Stimulated activated CD4-positive, alpha-beta T cell treated with anti-CD3 and anti-CD28 coated beads, Interleukin-1b, Interleukin-23, amount 100 ng/mL, for 1 hour (primary cell): Measurements from ENCODE around the gene FOXN3.
A peak's percentile ranks its signal among the peaks of the same experiment; 100 is the strongest.

Experiments used
- DNase-seq, 2 donors: peaks; one replicate each; pipeline ENCODE4 v3.0.0-alpha.2; 2020; ENCODE audit warnings: low read depth in 2 of 2

The FOXN3 gene, protein sequence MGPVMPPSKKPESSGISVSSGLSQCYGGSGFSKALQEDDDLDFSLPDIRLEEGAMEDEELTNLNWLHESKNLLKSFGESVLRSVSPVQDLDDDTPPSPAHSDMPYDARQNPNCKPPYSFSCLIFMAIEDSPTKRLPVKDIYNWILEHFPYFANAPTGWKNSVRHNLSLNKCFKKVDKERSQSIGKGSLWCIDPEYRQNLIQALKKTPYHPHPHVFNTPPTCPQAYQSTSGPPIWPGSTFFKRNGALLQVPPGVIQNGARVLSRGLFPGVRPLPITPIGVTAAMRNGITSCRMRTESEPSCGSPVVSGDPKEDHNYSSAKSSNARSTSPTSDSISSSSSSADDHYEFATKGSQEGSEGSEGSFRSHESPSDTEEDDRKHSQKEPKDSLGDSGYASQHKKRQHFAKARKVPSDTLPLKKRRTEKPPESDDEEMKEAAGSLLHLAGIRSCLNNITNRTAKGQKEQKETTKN

DNA sequence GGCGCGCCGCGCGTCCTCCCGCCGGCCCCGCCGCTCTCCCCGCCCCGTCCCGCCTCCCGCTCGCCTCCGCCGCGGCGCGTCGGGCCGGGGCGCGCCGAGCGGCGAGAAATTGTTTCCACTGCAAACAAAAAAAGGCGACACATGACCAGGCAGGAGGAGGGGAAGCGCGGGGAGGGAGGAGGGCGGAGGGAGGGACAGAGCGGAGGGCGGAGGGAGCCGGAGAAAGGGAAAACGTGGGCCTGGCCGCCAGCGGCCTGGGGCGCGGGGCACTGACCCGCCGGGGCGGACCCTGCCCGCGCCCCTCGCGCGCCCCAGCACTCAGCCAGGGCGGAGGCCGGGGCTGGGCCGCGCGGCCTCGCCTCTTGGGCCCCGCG lies at the start of gene FOXN3:
TSS of gene FOXN3 (minus strand) at position 143 of the 374 bp plus-strand sequence. CDS start 4,757 bp downstream, outside the sequence.
- peak; percentile 66 to 75 for DNase-seq

DNA sequence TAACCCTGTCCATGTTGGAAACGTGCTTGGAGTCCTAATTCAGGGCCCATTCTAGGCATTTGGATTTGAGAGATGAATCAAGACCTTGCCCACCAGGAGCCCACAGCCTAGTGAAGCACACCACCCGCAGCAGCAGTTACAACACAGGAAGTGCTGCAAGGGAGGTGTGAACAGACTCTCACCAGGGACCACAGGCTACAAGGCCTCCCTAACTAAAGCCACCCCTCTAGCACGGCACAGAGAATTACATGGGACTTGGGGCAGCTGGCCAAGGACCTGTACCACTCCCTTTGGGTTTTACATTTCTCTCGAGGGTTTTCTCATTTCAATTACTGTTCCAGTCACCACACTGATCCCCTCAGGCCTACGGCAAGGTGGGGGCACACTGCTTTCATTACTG lies 49.5 kb upstream of the FOXN3 start:
- no peak for DNase-seq

DNA sequence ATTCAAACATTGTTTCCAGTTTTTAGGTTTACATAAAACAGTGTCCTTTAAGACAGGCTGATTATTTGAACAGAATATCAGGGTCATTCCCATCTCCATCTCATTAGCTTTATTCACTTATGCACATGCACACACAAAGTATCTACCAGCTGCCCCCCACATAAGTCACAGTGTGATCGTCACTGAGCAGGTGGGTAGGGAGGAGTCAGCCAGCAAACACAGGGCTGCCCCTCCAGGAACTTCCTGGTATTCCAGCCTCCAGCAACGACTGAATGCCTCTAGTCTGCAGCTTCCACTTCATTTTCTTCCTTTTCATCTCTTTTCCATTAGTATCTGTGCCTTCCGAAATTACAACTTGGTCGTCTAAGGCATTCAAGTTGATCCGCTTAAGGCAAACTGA lies 48.8 kb upstream of the FOXN3 start:
- DNase-seq = no peak

DNA sequence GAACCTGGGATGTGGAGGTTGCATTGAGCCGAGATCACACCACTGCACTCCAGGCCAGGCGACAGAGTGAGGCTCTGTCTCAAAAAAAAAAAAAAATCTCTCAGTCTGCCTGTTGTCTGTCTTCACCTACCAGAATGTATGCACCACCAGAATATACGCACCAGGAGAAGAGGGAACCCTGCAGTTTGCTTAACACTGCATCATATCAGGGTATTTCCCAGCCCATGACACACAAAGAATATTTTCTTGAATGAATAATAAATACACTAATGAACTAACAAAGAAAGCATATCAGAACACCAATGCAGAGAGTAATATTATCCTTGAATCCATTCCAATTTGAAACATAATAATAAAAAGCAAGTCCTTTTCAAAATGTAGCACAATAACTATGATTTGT lies 44.2 kb upstream of the FOXN3 start:
- no peak for DNase-seq

DNA sequence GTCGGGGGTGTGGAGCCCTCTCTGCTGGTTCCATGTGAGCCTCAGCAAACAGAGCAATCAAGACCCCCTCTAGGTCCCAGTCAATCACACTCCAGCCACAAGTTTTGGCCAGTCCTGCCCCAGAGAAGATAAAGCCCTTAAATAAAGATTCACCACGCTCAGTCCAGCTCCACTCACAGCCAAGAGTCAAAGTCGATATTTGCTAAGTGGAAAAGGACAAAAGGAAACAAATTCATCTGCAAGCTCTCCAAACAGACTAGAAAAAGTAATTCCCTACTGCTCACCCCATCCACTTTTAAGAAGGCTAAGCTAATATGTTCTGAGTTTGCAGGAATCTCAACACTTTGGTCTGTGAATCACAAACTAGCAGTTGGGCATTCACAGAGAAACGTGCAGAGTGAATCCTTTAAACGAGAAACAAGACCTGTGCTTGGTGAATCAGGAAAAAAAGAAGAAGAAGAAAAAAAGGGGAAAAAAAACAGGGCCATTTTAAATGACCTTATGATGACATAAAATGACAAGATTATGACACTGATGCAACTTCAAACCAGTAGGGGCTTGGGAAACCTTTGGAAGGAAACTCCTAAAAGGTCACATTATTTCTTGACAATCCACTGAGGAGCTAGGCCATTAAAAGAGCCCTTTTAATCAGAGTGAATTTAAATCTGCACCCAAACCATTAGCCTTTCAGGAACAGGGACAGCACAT lies 41.8 kb upstream of the FOXN3 start:
- no peak for DNase-seq

DNA sequence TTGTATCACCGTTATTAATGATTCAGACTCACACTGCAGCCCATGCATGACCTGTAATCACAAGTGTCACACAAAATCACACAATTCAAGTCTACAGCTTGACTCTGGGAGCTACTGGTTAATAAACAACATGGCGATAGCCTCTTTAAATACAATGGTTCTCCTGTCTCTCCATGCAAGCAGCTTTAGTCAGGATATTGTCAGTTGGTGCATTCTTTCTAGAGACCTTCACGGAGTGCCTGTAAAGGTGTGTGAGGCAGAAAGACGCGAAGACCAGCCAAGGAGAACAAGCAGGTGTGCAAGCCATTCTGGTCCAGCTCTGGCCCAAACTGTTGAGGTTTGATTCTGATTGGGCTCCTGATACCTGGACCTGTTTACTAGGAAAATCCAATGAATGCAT lies 40.0 kb upstream of the FOXN3 start:
- DNase-seq = no peak

DNA sequence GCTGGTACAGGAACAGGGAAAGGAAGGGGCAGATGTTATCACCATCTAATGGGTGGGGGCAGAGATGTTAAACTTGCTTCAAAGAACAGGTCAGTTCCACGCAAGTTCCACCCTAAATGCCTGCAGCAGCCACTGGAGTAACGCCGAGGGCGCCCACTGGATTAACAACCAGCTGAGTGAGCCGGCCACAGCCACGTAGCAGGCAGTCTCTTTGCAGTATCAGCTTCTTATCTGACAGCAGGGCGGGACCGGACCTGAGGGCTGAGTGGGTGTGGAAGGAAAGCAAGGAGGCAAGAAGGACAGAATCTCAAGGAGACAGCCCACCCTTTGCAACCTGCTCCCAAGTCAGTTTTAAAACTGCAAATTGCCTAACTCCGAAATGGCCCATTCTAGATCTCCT lies 38.4 kb upstream of the FOXN3 start:
- no peak for DNase-seq

DNA sequence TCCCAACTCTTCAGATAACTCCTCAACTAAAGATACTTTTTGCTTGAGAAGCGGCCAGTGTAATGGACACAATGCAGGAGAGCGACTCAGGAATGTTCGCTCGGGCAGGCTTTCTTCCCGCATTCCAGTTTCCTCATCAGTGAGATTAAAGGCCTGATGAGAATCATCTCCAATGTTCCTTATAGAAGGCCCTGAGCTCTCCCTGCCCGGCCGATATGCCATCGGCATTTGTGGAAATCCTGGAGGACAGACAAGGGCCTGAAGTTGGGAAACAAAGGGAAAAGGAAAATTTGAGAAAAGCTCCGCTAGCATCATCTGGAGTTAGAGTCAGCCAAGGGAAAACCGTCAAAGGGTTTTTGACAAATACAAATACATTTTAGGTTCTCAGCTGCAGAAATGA lies 38.0 kb upstream of the FOXN3 start:
- no peak for DNase-seq

DNA sequence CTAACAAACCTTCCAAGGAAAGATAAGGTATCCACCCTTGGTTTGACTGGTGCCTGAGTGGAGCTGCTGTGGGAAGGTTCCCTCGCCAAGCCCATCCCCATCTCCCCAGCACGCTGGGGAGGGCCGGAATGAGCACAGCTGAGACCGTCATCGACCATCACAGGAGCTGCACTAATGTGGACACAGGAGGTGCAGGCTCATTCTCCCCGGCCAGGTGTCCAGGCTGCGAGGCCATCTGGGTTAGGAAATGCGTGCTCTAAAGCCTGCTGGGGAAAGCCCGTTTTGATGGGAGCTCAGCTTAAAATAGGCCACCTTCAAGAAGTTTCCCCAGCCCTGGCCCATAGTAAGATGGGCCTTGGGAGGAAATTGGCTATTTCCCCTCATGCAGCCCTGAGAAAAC lies 35.2 kb upstream of the FOXN3 start:
- DNase-seq = no peak

DNA sequence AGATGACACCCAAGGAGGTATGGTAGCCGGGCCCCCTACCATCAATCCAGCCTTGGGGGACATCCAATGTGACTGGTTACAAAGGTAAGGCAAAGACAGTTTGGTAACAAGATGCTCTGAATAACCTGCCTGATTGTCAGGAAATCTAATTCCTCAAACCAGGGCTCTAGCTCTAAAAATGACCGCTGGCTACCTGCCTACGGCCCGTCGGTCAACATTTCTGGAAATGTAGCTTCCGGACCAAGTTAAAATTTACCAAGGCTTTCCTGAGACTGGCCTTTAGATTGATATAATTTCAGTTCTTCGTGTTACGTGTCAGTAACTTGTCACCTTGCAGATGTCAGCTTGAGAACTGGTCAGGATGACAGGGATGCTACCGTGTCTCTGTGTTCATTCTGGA lies 34.2 kb upstream of the FOXN3 start:
- no peak for DNase-seq

DNA sequence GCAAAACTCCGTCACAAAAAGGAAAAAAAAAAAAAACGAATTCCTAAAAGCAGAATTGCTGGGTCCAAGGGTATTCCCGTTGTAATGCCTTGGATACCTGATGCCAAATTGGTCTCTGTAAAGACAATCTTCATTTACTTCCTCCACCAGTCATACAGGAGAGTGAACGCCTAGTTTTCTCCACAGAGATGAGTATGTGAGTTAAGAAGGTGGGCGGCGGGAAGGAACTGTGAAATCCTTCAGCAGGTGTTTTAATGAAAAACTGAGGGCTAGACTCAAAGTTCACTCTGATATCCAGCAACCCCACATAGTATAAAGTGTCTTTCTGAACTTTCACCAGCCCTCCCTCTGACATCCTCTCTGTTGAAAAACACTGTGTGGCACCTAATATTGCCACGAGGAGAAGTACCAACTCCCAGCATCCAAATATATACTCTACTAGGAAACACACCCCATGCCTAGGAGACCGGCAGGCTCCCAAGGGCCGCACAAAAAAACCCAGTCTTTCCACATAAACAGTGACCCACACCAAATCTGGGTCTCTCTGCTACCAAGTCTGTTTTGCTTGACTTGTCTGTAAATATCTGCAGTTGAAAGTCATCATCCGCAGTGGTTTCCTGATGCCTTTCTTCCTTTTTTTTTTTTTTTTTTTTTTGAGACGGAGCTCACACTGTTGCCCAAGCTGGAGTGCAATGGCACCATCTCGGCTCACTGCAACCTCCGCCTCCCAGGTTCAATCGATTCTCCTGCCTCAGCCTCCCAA lies 30.3 kb upstream of the FOXN3 start:
- DNase-seq = no peak

DNA sequence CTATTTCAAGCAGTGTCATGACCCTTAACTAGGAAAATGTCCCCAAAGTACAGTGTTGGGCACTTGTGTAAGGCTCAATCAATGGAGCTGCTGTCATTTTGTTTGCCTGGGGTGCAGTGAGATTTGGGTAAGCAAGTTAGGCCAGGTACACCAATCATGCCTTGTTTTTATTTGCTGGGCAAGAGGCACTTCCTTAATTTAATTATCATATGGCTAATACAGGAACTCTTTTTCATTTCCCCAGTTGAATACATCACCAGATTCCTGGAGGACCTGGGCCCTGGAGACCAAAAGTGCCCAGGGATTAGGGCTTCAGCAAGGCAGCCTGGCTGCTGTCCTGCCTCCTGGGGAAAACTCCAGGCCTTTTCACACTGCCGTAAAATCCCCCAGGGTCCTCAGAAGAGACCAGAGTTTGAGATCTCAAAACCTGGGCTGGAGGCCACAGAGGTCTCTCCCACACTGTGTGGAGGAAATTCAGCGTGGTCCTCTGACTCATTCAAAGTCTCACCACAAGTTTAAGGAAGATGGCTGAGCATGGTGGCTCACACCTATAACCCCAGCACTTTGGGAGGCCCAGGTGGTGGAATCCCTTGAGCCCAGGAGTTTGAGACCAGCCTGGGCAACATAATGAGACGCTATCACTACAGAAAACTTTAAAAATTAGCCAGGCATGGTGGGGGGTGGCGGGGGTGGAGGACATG lies 28.4 kb upstream of the FOXN3 start:
- no peak for DNase-seq

DNA sequence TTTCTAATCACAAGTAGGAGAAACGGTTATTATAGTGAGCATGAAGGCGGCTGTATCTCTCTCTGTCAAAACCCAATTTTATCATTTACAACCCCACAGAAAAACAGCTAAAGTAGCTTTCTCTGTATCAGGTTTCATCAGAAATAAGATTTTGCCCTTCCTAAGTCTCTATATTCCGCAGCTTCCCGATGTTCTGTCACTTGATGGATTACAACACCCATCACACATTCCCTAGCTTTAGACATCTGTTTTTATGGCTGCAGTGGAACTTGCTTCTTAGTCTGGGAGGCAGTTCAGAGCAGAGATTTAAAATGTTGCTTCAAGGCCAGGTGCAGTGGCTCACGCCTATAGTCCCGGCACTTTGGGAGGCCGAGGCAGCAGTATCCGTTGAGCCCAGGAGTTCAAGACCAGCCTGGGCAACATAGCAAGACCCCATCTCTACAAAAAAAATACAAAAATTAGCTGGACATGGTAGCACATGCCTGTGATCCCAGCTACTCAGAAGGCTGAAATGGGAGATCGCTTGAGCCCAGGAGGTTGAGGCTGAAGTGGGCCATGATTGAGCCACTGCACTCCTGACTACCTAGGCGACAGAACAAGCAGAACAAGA lies 27.6 kb upstream of the FOXN3 start:
- DNase-seq = no peak

DNA sequence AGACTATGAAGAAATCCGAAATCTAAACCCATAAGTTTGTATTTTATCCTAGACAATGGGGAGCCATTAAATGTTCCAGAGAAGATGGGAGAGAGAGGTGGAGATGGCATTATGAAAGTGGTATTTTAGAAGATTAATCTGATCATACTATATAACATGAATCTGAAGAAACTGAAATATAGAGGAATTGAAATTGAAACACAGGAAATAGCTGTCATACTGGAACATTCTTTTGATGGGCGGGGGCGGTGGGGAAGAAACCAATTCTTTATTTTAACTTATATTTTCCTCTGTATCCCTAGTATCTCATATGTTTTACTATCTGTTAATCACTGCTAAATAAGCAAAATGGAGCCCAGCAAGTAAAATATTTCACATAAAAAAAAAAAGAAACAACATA lies 27.0 kb upstream of the FOXN3 start:
- peak in 1 of 2 donors; percentile 21 for DNase-seq

DNA sequence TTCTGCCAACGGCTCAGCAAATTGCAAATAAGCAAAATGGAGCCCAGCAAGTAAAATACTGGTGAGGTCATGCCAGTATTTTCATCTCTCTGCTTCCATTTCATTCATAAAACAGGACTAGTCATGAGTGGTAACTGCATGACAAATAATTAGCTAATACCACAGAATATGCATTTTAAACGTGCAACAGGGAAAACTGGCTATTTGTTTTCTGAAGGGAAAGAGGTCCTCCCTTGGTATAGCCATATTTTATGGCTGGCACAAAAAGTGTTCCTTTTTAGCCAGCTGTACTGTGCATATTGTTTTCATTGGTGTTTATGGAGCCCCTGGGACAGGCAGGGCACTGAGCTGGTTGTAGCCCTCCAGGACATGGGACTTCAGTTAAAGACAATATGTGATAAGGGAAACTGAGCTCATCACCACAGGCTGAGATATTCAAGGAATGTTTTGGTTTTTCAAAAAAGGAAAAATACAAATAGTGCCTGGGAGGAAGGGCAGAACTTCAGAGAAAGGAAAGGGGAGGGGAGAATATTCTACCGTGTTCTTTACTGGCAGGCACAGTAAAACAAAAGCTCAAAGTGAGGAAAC lies 26.1 kb upstream of the FOXN3 start:
- DNase-seq = no peak

DNA sequence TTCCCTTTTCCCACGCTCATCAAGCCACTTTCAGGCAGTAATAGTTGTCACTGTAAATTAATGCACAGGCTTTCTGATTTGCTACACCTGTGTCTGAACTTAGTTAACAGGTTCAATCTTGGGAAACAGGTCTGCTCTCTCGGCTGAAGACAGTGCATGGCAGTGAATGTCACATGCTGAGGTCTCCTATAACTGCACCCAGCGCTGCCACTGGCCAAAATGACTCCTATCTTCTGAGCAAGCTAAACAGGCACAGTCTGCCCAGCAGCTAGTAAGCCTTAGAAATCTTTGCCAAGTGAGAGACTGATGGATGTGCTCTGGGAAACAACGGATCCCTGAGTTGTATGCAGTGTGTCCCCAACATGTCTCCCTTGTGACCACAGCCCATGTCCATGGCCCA lies 25.2 kb upstream of the FOXN3 start:
- no peak for DNase-seq

DNA sequence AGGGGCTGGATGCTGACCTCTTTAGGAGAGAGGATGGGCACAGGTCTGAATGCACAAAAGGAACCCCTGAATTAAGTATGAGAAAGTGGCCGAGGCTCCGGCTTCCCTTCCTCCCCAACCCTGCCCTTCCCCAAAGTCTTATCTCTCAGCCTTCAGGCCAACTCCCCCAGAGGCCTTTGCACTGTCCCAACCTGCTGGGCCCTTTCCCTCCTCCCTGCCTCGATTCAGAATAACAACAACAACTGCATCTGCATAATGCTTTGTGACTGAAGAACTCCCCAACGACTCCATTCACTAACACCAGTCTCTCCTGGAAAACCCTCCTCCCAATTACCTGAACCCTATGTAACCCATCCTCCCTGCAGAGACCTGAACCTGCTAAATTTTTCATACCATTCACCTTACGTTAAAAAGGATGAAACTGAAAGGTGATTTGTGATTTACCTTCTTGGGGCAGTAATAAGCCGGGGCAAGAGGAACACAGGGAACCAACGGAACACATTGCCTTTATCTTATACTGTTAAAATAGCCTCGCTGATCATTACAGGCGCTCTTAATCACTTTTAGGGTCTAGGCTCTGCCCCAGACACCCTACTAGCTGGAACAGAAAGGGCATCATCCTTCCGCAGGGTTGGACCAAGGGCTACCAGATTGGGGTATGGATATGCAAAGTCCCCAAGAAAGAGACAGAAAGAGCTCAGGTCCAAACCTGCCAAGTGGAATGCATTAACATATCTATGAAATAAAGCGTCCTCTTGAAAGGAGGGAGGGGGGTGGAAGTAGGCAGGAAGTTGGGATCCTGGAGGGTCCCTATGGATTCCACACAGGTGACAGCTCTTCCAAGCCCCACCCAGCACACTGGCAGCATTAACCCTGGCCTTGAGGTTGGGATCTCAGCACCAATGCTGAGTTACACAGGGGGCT lies 24.2 kb upstream of the FOXN3 start:
- DNase-seq = no peak

DNA sequence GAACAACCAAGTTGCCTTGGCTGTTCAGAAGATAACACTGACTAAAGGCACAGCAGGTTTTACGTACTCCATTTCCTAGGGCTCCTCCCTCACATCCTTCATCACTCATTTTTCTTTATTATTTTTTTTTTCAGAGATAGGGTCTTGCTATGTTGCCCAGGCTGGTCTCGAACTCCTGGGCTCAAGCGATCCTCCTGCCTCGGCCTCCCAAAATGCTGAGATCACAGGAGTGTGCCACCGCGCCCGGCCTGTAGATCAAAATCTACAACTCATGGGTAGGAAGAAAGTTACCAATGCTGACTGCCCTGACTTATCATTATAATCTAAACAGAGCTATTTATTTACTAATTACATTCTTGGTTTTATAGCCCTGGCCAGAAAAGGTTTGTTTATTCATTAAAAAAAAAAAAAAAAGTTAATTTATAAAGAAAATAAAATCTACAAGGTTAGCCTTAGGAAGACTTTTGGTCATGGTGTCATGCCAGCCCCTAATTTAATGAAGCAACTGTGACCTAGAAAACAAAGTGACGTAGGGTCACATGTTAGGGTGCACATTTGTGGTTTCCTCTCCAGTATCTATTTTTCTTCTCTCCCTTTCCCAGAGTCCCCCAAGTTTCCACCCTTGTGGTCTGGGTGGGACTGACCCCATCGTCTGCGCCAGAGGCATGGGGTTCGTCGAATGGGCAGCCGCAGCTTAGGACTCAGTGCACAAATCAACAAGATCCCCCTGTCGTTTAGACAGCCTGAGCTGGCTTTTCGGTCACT lies 19.0 kb upstream of the FOXN3 start:
- no peak for DNase-seq

DNA sequence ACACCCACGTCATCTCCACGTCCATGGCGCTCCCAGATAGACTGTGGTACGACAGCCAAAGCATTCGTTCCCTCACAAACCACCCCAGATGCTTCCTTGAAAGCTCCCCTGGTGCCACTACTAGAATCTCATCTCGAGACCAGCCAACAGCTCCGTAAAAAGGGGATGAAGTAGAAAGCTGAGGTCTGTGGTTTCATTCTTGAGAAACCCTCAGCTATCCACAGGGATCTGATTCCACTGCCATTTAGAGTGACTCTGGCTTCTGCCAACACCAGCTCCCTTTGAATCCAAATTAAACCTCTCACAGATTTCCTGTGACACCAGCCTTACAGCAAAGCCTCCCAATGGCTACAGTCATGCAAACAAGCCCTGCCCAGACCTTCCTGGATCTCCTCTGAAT lies 18.5 kb upstream of the FOXN3 start:
- DNase-seq = no peak
